ENCODE results near the gene SERPINA3. TPM values are rescaled to one million over a fixed set of nuclear protein-coding genes. Genes with fewer than 3 reads are reported as not detected.
"Not testable (repeated sequence)": the region's sequence is repeated elsewhere in the genome, so short reads cannot be mapped to it uniquely, and the experiment has no call there.

Gene SERPINA3
- total and polyA plus RNA-seq, 4 donors: 4.9 to 446 (median 254) TPM

DNA sequence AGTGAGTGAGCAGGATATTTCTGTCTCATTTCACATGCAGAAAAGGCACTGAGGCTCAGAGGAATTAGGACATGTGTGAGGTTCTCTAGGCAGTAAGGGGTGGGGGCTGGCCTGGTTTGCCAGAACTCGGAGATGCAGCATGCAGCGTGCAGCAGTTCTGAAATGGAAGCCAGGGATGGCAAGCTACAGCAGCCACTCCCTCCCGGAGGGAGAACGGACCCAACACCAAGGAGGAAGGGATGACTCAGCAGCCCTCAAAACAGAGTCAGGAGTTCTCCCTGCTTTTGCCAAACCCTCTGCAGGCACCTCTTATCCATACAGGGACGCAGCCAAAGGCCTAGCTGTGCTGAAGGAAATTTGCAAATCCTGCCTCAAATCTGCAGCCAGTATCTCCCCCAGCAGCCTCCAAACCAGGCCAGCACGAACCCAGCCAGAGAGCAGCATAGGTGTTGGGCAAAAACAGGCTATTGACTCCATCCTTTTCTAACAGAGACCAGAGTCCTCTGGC is 10.3 kb upstream of the SERPINA3 start:
- DNase-seq: peak; percentile 37 to 84 (median 63)
- H3K36me3 ChIP-seq (ENCODE audit: control insufficient read depth in 4 of 4, insufficient read depth in 4 of 4, low read length in 4 of 4): no peaks in the 10 kb centered on the region
- WGBS, 2 donors: 31 to 33% methylated on average over 6 of the region's 6 CpGs
- peaks cover 0 to 65% (median 17%) of the 10 kb centered on the region in 5 donors for H3K4me1 ChIP-seq (ENCODE audit: control insufficient read depth in 5 of 5, insufficient read depth in 5 of 5, low read length in 5 of 5)
- no peak overlapping the region for H3K9ac ChIP-seq (ENCODE audit: insufficient read depth in 1 of 2, low read length in 2 of 2)
- no peaks in the 10 kb centered on the region for H3K27me3 ChIP-seq (ENCODE audit: control insufficient read depth in 3 of 3, insufficient read depth in 3 of 3, low read length in 2 of 3)
- peak overlapping the region in 1 of 2 donors; percentile 5 for H3K27ac ChIP-seq (ENCODE audit: low read depth in 1 of 2, low read length in 1 of 2)
- H3K4me3 ChIP-seq: no peak overlapping the region
- H3K9me3 ChIP-seq (ENCODE audit: control insufficient read depth in 4 of 4, insufficient read depth in 3 of 4, low read length in 3 of 4): no peaks in the 10 kb centered on the region
- TF ChIP-seq, protein P1, sequence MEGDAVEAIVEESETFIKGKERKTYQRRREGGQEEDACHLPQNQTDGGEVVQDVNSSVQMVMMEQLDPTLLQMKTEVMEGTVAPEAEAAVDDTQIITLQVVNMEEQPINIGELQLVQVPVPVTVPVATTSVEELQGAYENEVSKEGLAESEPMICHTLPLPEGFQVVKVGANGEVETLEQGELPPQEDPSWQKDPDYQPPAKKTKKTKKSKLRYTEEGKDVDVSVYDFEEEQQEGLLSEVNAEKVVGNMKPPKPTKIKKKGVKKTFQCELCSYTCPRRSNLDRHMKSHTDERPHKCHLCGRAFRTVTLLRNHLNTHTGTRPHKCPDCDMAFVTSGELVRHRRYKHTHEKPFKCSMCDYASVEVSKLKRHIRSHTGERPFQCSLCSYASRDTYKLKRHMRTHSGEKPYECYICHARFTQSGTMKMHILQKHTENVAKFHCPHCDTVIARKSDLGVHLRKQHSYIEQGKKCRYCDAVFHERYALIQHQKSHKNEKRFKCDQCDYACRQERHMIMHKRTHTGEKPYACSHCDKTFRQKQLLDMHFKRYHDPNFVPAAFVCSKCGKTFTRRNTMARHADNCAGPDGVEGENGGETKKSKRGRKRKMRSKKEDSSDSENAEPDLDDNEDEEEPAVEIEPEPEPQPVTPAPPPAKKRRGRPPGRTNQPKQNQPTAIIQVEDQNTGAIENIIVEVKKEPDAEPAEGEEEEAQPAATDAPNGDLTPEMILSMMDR (IDR thresholded peaks at IDR 0.05; ENCODE audit: control extremely low read depth, extremely low read depth): no peak
- ATAC-seq (ENCODE audit: insufficient read depth, low FRiP score): no peak

DNA sequence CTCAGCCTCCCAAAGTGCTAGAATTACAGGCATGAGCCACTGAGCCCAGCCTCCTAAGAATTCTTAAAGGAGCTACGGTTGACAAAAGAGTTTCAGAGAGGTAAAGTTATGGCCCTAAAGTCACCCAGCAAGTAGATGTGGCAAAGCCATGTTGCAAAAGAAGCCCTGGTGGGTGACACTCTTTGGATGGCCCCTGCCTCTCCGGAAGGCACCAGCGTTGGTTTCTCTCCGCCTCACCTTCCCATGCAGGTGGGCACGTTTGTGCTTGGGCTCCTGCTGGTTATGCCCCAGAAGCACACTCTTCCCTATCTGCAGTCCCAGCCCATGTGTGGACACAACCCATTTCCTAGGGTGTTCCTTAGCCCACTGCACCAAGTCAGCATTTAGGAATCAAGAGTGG is 9.5 kb upstream of the SERPINA3 start:
- no peaks in the 10 kb centered on the region for H3K36me3 ChIP-seq (ENCODE audit: control insufficient read depth in 4 of 4, insufficient read depth in 4 of 4, low read length in 4 of 4)
- H3K9me3 ChIP-seq (ENCODE audit: control insufficient read depth in 4 of 4, insufficient read depth in 3 of 4, low read length in 3 of 4): no peaks in the 10 kb centered on the region
- ATAC-seq (ENCODE audit: insufficient read depth, low FRiP score) (no peak), DNase-seq (no peak)
- H3K4me3 ChIP-seq: no peak overlapping the region
- TF ChIP-seq, protein P1 (IDR thresholded peaks at IDR 0.05; ENCODE audit: control extremely low read depth, extremely low read depth): no peak
- H3K27me3 ChIP-seq (ENCODE audit: control insufficient read depth in 3 of 3, insufficient read depth in 3 of 3, low read length in 2 of 3): no peaks in the 10 kb centered on the region
- H3K27ac ChIP-seq (ENCODE audit: low read depth in 1 of 2, low read length in 1 of 2): peak overlapping the region in 1 of 2 donors; percentile 26
- H3K4me1 ChIP-seq (ENCODE audit: control insufficient read depth in 5 of 5, insufficient read depth in 5 of 5, low read length in 5 of 5): peaks cover 0 to 67% (median 17%) of the 10 kb centered on the region in 5 donors
- WGBS, 2 donors: 81 to 92% methylated on average over 5 of the region's 5 CpGs
- H3K9ac ChIP-seq (ENCODE audit: insufficient read depth in 1 of 2, low read length in 2 of 2): no peak overlapping the region

DNA sequence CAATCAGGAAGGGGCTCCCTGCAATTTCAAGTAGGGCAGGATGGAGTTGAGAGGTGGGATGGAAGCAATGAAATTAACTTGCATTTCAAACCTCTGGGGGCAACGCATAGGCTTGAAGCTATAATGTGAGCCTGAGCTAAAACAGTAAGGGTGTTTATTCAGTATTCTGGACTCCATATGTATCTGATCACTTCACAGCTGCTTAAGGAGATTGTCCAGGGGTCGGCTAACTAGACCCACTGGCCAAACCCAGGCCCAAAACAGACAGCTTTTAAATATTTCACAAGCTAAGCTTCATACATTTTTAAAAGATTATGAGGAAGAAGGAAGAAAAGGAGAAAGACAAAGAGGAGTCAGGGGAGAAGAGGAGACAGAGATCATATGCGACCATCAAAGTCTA is 6.8 kb upstream of the SERPINA3 start:
- Histone ChIP-seq H3K9me3 (ENCODE audit: control insufficient read depth in 4 of 4, insufficient read depth in 3 of 4, low read length in 3 of 4) (peaks cover 0 to 1% (median 0%) of the 10 kb centered on the region in 4 donors), H3K4me1 (ENCODE audit: control insufficient read depth in 5 of 5, insufficient read depth in 5 of 5, low read length in 5 of 5) (peaks cover 0 to 48% (median 11%) of the 10 kb centered on the region in 5 donors), H3K9ac (ENCODE audit: insufficient read depth in 1 of 2, low read length in 2 of 2) (no peak overlapping the region), H3K27ac (ENCODE audit: low read depth in 1 of 2, low read length in 1 of 2) (no peak overlapping the region), H3K4me3 (no peak overlapping the region), H3K27me3 (ENCODE audit: control insufficient read depth in 3 of 3, insufficient read depth in 3 of 3, low read length in 2 of 3) (no peaks in the 10 kb centered on the region), H3K36me3 (ENCODE audit: control insufficient read depth in 4 of 4, insufficient read depth in 4 of 4, low read length in 4 of 4) (no peaks in the 10 kb centered on the region)
- DNase-seq (peak; percentile 52 to 95 (median 93)), ATAC-seq (ENCODE audit: insufficient read depth, low FRiP score) (no peak)
- TF ChIP-seq, protein P1 (IDR thresholded peaks at IDR 0.05; ENCODE audit: control extremely low read depth, extremely low read depth): no peak
- WGBS, 2 donors: 67 to 72% methylated on average over 3 of the region's 3 CpGs

DNA sequence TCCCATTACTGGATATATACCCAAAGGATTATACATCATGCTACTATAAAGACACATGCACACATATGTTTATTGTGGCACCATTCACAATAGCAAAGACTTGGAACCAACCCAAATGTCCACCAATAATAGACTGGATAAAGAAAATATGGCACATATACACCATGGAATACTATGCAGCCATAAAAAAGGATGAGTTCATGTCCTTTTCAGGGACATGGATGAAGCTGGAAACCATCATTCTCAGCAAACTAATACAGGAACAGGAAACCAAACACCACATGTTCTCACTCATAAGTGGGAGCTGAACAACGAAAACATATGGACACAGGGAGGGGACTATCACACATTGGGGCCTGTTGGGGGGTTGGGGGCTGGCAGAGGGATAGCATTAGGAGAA is 3.2 kb upstream of the SERPINA3 start:
- not testable (repeated sequence) for H3K9me3 ChIP-seq (ENCODE audit: control insufficient read depth in 4 of 4, insufficient read depth in 3 of 4, low read length in 3 of 4)
- WGBS, 2 donors: 41 to 77% methylated on average over 1 of the region's 1 CpG

More for the DNA sequence above, 3.2 kb upstream of the SERPINA3 start:
- not testable (repeated sequence) for DNase-seq; H3K4me3 ChIP-seq; H3K27ac ChIP-seq (ENCODE audit: low read depth in 1 of 2, low read length in 1 of 2); H3K27me3 ChIP-seq (ENCODE audit: control insufficient read depth in 3 of 3, insufficient read depth in 3 of 3, low read length in 2 of 3); ATAC-seq (ENCODE audit: insufficient read depth, low FRiP score); H3K9ac ChIP-seq (ENCODE audit: insufficient read depth in 1 of 2, low read length in 2 of 2); H3K36me3 ChIP-seq (ENCODE audit: control insufficient read depth in 4 of 4, insufficient read depth in 4 of 4, low read length in 4 of 4)
- peaks cover 0 to 52% (median 20%) of the 10 kb centered on the region in 5 donors for H3K4me1 ChIP-seq (ENCODE audit: control insufficient read depth in 5 of 5, insufficient read depth in 5 of 5, low read length in 5 of 5)
